ENCODE data around the gene LPCAT1.

Gene LPCAT1

DNA sequence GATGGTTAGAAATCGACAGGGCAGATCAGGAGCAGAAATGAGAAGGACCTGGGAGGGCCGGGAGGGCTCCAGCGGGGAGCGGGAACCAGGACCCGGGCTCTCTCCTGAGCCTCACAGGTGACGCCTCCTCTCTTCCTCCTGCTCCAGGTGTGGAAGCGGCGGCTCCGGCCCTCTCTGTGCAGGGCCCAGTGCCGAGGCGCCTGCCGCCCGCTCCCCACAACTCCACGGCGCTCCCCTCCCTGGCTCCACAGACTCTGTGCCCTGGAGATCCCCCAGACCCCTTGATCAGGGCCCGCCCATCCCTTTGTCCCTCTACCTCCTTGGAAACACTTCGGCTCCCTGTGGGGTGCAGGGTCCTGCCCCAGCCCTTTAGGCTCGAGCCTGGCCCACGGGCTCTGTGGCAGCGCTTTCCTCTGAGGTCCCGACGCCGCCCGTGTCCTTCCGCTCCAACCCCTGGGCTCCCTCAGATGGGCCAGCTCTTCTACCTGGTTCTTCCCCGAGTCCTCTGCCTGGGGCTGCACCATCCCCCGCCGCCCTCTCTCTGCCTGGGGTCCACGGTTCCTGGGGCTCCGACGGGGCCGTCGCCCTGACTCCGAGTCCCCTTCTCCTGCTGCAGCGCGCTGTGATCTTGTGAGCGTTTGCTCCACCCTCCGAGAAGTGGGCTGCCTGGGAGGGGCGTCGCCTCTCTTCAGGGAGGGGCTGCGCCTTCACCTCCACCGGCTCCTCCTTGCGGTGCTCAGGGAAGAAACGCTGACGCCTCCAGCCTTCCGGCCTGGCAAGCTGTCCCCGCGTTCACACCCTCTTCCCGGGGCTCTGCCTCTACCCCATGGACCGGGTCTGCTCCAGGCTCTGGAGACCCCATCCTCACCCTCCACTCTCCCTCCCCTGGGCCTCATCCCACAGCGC is 56.2 kb downstream of the LPCAT1 start:
- H3K36me3 ChIP-seq (ENCODE audit: control insufficient read depth in 2 of 2, insufficient read depth in 2 of 2, low read length in 2 of 2): peaks cover 27 to 31% of the 10 kb centered on the region in 2 donors
- no peaks in the 10 kb centered on the region for H3K27me3 ChIP-seq (ENCODE audit: control insufficient read depth in 1 of 2, insufficient read depth in 2 of 2, low read length in 2 of 2)
- no peak overlapping the region for H3K27ac ChIP-seq (ENCODE audit: low read length)
- no peaks in the 10 kb centered on the region for H3K9me3 ChIP-seq (ENCODE audit: control insufficient read depth in 2 of 2, low read length in 2 of 2)
- no peaks in the 10 kb centered on the region for H3K4me1 ChIP-seq (ENCODE audit: control insufficient read depth, insufficient read depth, low read length)
- no peak overlapping the region for H3K4me3 ChIP-seq (ENCODE audit: low read length in 2 of 2)
- no peak overlapping the region for H3K9ac ChIP-seq (ENCODE audit: low read length in 2 of 2)

- no peak overlapping the region for H3K27ac ChIP-seq (ENCODE audit: low read length)
- H3K9me3 ChIP-seq (ENCODE audit: control insufficient read depth in 2 of 2, low read length in 2 of 2): no peaks in the 10 kb centered on the region
- H3K9ac ChIP-seq (ENCODE audit: low read length in 2 of 2): no peak overlapping the region
- H3K4me1 ChIP-seq (ENCODE audit: control insufficient read depth, insufficient read depth, low read length): no peaks in the 10 kb centered on the region
- H3K27me3 ChIP-seq (ENCODE audit: control insufficient read depth in 1 of 2, insufficient read depth in 2 of 2, low read length in 2 of 2): no peaks in the 10 kb centered on the region
- H3K36me3 ChIP-seq (ENCODE audit: control insufficient read depth in 2 of 2, insufficient read depth in 2 of 2, low read length in 2 of 2): peaks cover 32 to 36% of the 10 kb centered on the region in 2 donors
- no peak overlapping the region for H3K4me3 ChIP-seq (ENCODE audit: low read length in 2 of 2)
These were observed 57.0 kb downstream of the LPCAT1 start for GRCh38 chr5:1466631-1467265.

GRCh38 chr5:1465966-1466471 is 57.7 kb downstream of the LPCAT1 start:
- Histone ChIP-seq H3K36me3 (ENCODE audit: control insufficient read depth in 2 of 2, insufficient read depth in 2 of 2, low read length in 2 of 2) (peaks cover 34 to 35% of the 10 kb centered on the region in 2 donors), H3K27ac (ENCODE audit: low read length) (no peak overlapping the region), H3K4me3 (ENCODE audit: low read length in 2 of 2) (no peak overlapping the region), H3K4me1 (ENCODE audit: control insufficient read depth, insufficient read depth, low read length) (no peaks in the 10 kb centered on the region), H3K9me3 (ENCODE audit: control insufficient read depth in 2 of 2, low read length in 2 of 2) (no peaks in the 10 kb centered on the region), H3K27me3 (ENCODE audit: control insufficient read depth in 1 of 2, insufficient read depth in 2 of 2, low read length in 2 of 2) (no peaks in the 10 kb centered on the region), H3K9ac (ENCODE audit: low read length in 2 of 2) (no peak overlapping the region)

- H3K36me3 ChIP-seq (ENCODE audit: control insufficient read depth in 2 of 2, insufficient read depth in 2 of 2, low read length in 2 of 2): peaks cover 36 to 40% of the 10 kb centered on the region in 2 donors
- no peaks in the 10 kb centered on the region for H3K27me3 ChIP-seq (ENCODE audit: control insufficient read depth in 1 of 2, insufficient read depth in 2 of 2, low read length in 2 of 2)
- no peak overlapping the region for H3K9ac ChIP-seq (ENCODE audit: low read length in 2 of 2)
- no peaks in the 10 kb centered on the region for H3K4me1 ChIP-seq (ENCODE audit: control insufficient read depth, insufficient read depth, low read length)
- no peaks in the 10 kb centered on the region for H3K9me3 ChIP-seq (ENCODE audit: control insufficient read depth in 2 of 2, low read length in 2 of 2)
- H3K4me3 ChIP-seq (ENCODE audit: low read length in 2 of 2): no peak overlapping the region
- no peak overlapping the region for H3K27ac ChIP-seq (ENCODE audit: low read length)
These were observed 58.6 kb downstream of the LPCAT1 start for GRCh38 chr5:1465117-1465516.

DNA sequence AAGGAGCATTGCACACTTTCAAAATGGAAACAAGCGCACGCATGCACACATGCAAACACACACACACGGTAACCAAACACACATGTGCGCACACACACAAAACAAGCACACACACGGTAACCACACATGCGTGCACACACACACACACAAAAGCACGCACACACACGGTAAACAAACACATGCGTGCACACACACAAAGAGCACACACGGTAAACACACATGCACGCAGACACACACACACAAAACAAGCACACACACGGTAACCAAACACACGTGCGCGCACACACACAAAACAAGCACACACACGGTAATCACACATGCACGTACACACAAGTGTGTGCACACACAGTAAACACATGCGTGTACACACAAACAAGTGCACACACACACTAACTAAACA is 59.2 kb downstream of the LPCAT1 start:
- H3K4me1 ChIP-seq (ENCODE audit: control insufficient read depth, insufficient read depth, low read length): no peaks in the 10 kb centered on the region
- no peak overlapping the region for H3K9ac ChIP-seq (ENCODE audit: low read length in 2 of 2)
- no peaks in the 10 kb centered on the region for H3K27me3 ChIP-seq (ENCODE audit: control insufficient read depth in 1 of 2, insufficient read depth in 2 of 2, low read length in 2 of 2)
- H3K4me3 ChIP-seq (ENCODE audit: low read length in 2 of 2): no peak overlapping the region
- H3K27ac ChIP-seq (ENCODE audit: low read length): no peak overlapping the region
- peaks cover 33 to 41% of the 10 kb centered on the region in 2 donors for H3K36me3 ChIP-seq (ENCODE audit: control insufficient read depth in 2 of 2, insufficient read depth in 2 of 2, low read length in 2 of 2)
- H3K9me3 ChIP-seq (ENCODE audit: control insufficient read depth in 2 of 2, low read length in 2 of 2): no peaks in the 10 kb centered on the region

DNA sequence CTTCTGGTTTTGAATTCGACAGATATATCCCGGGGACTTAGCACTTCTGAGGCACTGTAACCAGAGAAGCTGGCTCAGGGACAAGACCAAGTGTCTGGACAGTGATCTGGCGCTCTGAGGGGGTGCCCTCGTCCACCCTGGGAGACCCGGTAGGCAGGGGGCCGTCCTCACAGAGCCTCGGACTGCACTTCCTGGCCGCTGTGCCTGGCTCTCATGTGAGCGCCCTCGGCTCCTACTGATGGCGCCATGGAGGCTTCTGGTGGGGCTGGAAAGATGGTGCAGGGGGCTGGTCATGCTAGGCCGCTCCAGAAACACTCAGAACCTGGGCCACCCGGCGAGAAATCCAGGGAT is 59.7 kb downstream of the LPCAT1 start:
- no peaks in the 10 kb centered on the region for H3K4me1 ChIP-seq (ENCODE audit: control insufficient read depth, insufficient read depth, low read length)
- H3K36me3 ChIP-seq (ENCODE audit: control insufficient read depth in 2 of 2, insufficient read depth in 2 of 2, low read length in 2 of 2): peaks cover 33 to 41% of the 10 kb centered on the region in 2 donors
- H3K27me3 ChIP-seq (ENCODE audit: control insufficient read depth in 1 of 2, insufficient read depth in 2 of 2, low read length in 2 of 2): no peaks in the 10 kb centered on the region
- H3K27ac ChIP-seq (ENCODE audit: low read length): no peak overlapping the region
- no peak overlapping the region for H3K4me3 ChIP-seq (ENCODE audit: low read length in 2 of 2)
- H3K9ac ChIP-seq (ENCODE audit: low read length in 2 of 2): no peak overlapping the region
- no peaks in the 10 kb centered on the region for H3K9me3 ChIP-seq (ENCODE audit: control insufficient read depth in 2 of 2, low read length in 2 of 2)

DNA sequence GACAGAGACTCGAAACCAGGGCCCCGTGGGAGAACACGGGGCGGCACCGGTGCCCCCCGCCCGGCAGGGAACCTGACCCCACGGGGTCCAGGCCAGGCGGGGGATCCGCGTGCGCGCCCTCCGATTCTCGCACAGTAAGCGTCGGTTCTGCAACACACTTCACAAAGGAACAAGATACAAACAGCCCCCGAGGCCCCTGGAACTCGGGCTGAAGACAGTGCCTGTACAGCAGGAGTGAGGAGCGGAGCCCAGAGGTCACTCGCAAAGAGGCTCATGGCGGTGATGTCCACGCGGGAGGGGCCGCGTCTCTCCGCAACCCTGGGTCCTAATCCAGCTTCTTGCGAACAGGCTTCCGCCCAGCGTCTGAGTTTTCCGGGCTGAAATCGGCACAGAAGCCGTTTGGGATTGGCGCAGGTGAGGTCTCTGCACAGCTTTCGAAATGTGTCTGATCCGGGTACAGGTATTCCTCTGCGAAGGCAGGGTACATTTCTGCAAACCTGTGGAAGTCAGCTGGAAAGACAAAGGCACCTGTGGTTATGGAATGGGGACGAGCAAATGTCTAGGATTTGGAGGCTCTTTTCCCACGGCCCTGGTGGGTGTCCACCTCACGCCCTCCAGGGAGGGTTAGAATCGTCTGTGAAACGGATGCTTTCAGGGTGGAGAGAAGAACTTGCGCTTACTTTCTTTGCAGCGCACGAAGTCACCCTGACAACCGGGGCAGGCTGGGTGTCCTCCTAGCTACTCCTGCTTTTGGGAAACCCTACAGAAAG is 60.2 kb downstream of the LPCAT1 start:
- Histone ChIP-seq H3K4me3 (ENCODE audit: low read length in 2 of 2) (no peak overlapping the region), H3K27ac (ENCODE audit: low read length) (no peak overlapping the region), H3K9me3 (ENCODE audit: control insufficient read depth in 2 of 2, low read length in 2 of 2) (no peaks in the 10 kb centered on the region), H3K27me3 (ENCODE audit: control insufficient read depth in 1 of 2, insufficient read depth in 2 of 2, low read length in 2 of 2) (no peaks in the 10 kb centered on the region), H3K36me3 (ENCODE audit: control insufficient read depth in 2 of 2, insufficient read depth in 2 of 2, low read length in 2 of 2) (peaks cover 33 to 38% of the 10 kb centered on the region in 2 donors), H3K9ac (ENCODE audit: low read length in 2 of 2) (no peak overlapping the region), H3K4me1 (ENCODE audit: control insufficient read depth, insufficient read depth, low read length) (no peaks in the 10 kb centered on the region)

DNA sequence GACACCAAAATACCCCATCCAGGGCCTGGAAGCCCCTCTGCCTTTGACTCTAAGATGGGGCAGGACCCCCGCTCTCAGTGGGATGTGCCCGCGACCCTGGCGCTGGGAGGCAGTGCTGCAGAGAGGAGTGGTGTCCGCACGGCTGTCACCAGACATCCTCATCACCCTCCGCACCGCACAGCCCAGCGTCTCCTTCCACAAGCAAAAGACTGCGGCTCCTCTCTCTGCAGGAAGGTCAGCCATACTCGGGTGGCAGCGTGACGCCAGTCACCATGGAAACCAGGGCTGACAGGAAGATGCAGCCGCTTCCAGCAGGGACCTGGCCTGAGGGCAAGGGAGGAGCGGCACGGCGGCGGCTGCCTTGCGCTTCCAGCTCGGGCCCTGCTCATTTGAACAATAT is 61.4 kb downstream of the LPCAT1 start:
- Histone ChIP-seq H3K27me3 (ENCODE audit: control insufficient read depth in 1 of 2, insufficient read depth in 2 of 2, low read length in 2 of 2) (no peaks in the 10 kb centered on the region), H3K27ac (ENCODE audit: low read length) (no peak overlapping the region), H3K9ac (ENCODE audit: low read length in 2 of 2) (no peak overlapping the region), H3K9me3 (ENCODE audit: control insufficient read depth in 2 of 2, low read length in 2 of 2) (no peaks in the 10 kb centered on the region), H3K4me1 (ENCODE audit: control insufficient read depth, insufficient read depth, low read length) (no peaks in the 10 kb centered on the region), H3K36me3 (ENCODE audit: control insufficient read depth in 2 of 2, insufficient read depth in 2 of 2, low read length in 2 of 2) (peaks cover 33 to 38% of the 10 kb centered on the region in 2 donors), H3K4me3 (ENCODE audit: low read length in 2 of 2) (no peak overlapping the region)

GRCh38 chr5:1461396-1461795 is 62.4 kb downstream of the LPCAT1 start:
- Histone ChIP-seq H3K4me1 (ENCODE audit: control insufficient read depth, insufficient read depth, low read length) (no peaks in the 10 kb centered on the region), H3K27me3 (ENCODE audit: control insufficient read depth in 1 of 2, insufficient read depth in 2 of 2, low read length in 2 of 2) (no peaks in the 10 kb centered on the region), H3K9me3 (ENCODE audit: control insufficient read depth in 2 of 2, low read length in 2 of 2) (no peaks in the 10 kb centered on the region), H3K4me3 (ENCODE audit: low read length in 2 of 2) (no peak overlapping the region), H3K36me3 (ENCODE audit: control insufficient read depth in 2 of 2, insufficient read depth in 2 of 2, low read length in 2 of 2) (peaks cover 31 to 38% of the 10 kb centered on the region in 2 donors), H3K27ac (ENCODE audit: low read length) (no peak overlapping the region), H3K9ac (ENCODE audit: low read length in 2 of 2) (no peak overlapping the region)

GRCh38 chr5:1460054-1460682 is 63.6 kb downstream of the LPCAT1 start:
- no peak overlapping the region for H3K4me3 ChIP-seq (ENCODE audit: low read length in 2 of 2)

More at GRCh38 chr5:1460054-1460682, 63.6 kb downstream of the LPCAT1 start:
- no peak overlapping the region for H3K27ac ChIP-seq (ENCODE audit: low read length)
- peaks cover 22 to 32% of the 10 kb centered on the region in 2 donors for H3K36me3 ChIP-seq (ENCODE audit: control insufficient read depth in 2 of 2, insufficient read depth in 2 of 2, low read length in 2 of 2)
- no peaks in the 10 kb centered on the region for H3K27me3 ChIP-seq (ENCODE audit: control insufficient read depth in 1 of 2, insufficient read depth in 2 of 2, low read length in 2 of 2)
- no peak overlapping the region for H3K9ac ChIP-seq (ENCODE audit: low read length in 2 of 2)
- no peaks in the 10 kb centered on the region for H3K4me1 ChIP-seq (ENCODE audit: control insufficient read depth, insufficient read depth, low read length)
- no peaks in the 10 kb centered on the region for H3K9me3 ChIP-seq (ENCODE audit: control insufficient read depth in 2 of 2, low read length in 2 of 2)

Data from stomach smooth muscle (tissue), 2 donors.